ENCODE data around the gene NTSR1.
A peak's percentile ranks its signal among the peaks of the same experiment; 100 is the strongest.

GRCh38 chr20:62791301-62792181 is 82.9 kb downstream of the NTSR1 start:
- TF ChIP-seq POLR2A (IDR thresholded peaks at IDR 0.05) (no peak), CTCF (IDR thresholded peaks at IDR 0.05) (peak; percentile 84 to 94 (median 90))

Data from heart left ventricle (tissue), 13 donors.